GM12878 (cell line): Measurements from ENCODE around the gene AAMP. TPM values are rescaled to one million over a fixed set of nuclear protein-coding genes. Genes with fewer than 3 reads are reported as not detected.
"Not testable (repeated sequence)": the region's sequence is repeated elsewhere in the genome, so short reads cannot be mapped to it uniquely, and the experiment has no call there.

Source experiments
- ATAC-seq: fragments of 200-7000 bp; cut with Tn5 transposase; 3 replicates; pipeline ENCODE4 v1.9.1; 2020; ENCODE audit warnings: mild to moderate bottlenecking, moderate library complexity
- BruUV-seq: library from RNA; stranded (reverse); fragments of 400-500 nt; replicated peaks from 2 replicates; lab custom pipeline; 2021; lab: Mats Ljungman, UMichigan
- CTCF ChIA-PET: fragments of 300-600 bp; sonication (Branson Sonifier 250); formaldehyde crosslinking; extraction: SDS; loops from one replicate; lab custom pipeline; 2021; ENCODE audit warnings: inconsistent platforms; lab: Yijun Ruan, JAX
- POLR2A ChIA-PET: fragments of 350-600 bp; formaldehyde crosslinking; extraction: SDS; loops from one replicate; lab custom pipeline; 2021; ENCODE audit warnings: inconsistent platforms; lab: Charles Lee
- RAD21 ChIA-PET: fragments of 300-600 bp; sonication (Branson Sonifier 250); formaldehyde crosslinking; loops from one replicate; lab custom pipeline; 2023; ENCODE audit warnings: antibody characterized with exemption; ENCODE audit not compliant: unreplicated experiment; lab: Charles Lee
- SMC1A ChIA-PET: fragments of 300-600 bp; sonication (Branson Sonifier 250); formaldehyde crosslinking; loops from one replicate; lab custom pipeline; 2023; ENCODE audit not compliant: unreplicated experiment, uncharacterized antibody; lab: Charles Lee
- DNase-seq: peaks from one replicate; pipeline ENCODE4 v3.0.0-alpha.2; 2011; ENCODE audit warnings: low read depth, low spot score
- FAIRE-seq: peaks from 3 replicates; lab custom pipeline; 2011; peaks lifted over from hg19 to GRCh38; lab: Jason Lieb, UNC
- H2AFZ ChIP-seq: 2 replicates; pipeline ENCODE4 v1.6.0; 2011; ENCODE audit warnings: low read depth, low read length, control low read depth; ENCODE audit not compliant: control insufficient read depth
- H3K27ac ChIP-seq: 2 replicates; pipeline ENCODE4 v1.5.1; 2011; ENCODE audit warnings: control low read depth; ENCODE audit not compliant: control insufficient read depth, insufficient read depth
- H3K27me3 ChIP-seq, 2 experiments: replicated peaks in 1 of 2; 2 replicates each; pipeline versions ENCODE4 v1.6.0 to v1.6.1; 2011; ENCODE audit warnings: low read length in 1 of 2; ENCODE audit not compliant: control insufficient read depth in 2 of 2, insufficient read depth in 2 of 2
- H3K36me3 ChIP-seq, 2 experiments: 2 replicates each; pipeline ENCODE4 v1.5.1; 2011; ENCODE audit warnings: low read length in 1 of 2; ENCODE audit not compliant: control insufficient read depth in 2 of 2, insufficient read depth in 2 of 2
- H3K4me1 ChIP-seq: 2 replicates; pipeline ENCODE4 v1.6.1; 2011; ENCODE audit warnings: mild to moderate bottlenecking, low read length, moderate library complexity, mixed read lengths; ENCODE audit not compliant: control insufficient read depth, insufficient read depth
- H3K4me2 ChIP-seq: 2 replicates; pipeline ENCODE4 v1.6.0; 2011; ENCODE audit warnings: control low read depth; ENCODE audit not compliant: control insufficient read depth, insufficient read depth
- H3K4me3 ChIP-seq: fragments of 200-600 bp; sonication (generic); 2 replicates; pipeline ENCODE4 v1.5.1; 2016
- H3K79me2 ChIP-seq: 2 replicates; pipeline ENCODE4 v1.6.0; 2011; ENCODE audit warnings: low read length; ENCODE audit not compliant: control insufficient read depth, insufficient read depth
- H3K9ac ChIP-seq: 2 replicates; pipeline ENCODE4 v1.8.0; 2011; ENCODE audit warnings: low read length, control low read depth, mixed read lengths; ENCODE audit not compliant: control insufficient read depth, insufficient read depth
- H3K9me3 ChIP-seq: replicated peaks from 3 replicates; pipeline ENCODE4 v1.5.1; 2011; ENCODE audit warnings: mild to moderate bottlenecking, low read length; ENCODE audit not compliant: control insufficient read depth, insufficient read depth
- H4K20me1 ChIP-seq: 2 replicates; pipeline ENCODE4 v1.6.0; 2011; ENCODE audit not compliant: control insufficient read depth, insufficient read depth
- KAT2A ChIP-seq: conservative IDR thresholded peaks from 2 replicates; pipeline ENCODE4 v1.6.1; 2011; ENCODE audit warnings: low read depth, low read length; ENCODE audit not compliant: control insufficient read depth
- RAD51 ChIP-seq: fragments of 450-650 bp; IDR thresholded peaks from 2 replicates; pipeline ENCODE4 v1.6.1; 2016; ENCODE audit warnings: moderate library complexity, mild to moderate bottlenecking, inconsistent platforms
- SKIL ChIP-seq: fragments of 450-650 bp; IDR thresholded peaks from 2 replicates; pipeline ENCODE4 v1.6.1; 2017; ENCODE audit warnings: mild to moderate bottlenecking, low read depth, inconsistent platforms; ENCODE audit not compliant: poor library complexity, severe bottlenecking
- SUZ12 ChIP-seq: fragments of 200-600 bp; sonication (generic); IDR thresholded peaks from one replicate; pipeline ENCODE4 v1.6.1; 2018; ENCODE audit warnings: antibody characterized with exemption, mild to moderate bottlenecking; ENCODE audit not compliant: unreplicated experiment
- WGBS: methylation state at CpG from one replicate; pipeline ENCODE4 v1.1.6; 2016; ENCODE audit warnings: low lambda C conversion rate; ENCODE audit not compliant: insufficient replicate concordance, insufficient coverage; ENCODE audit errors: missing lambda C conversion rate; 5-methylcytosine and 5-hydroxymethylcytosine counted together
- in situ Hi-C: fragments of 300-500 bp; cut with MboI; formaldehyde crosslinking; loops from 9 replicates; pipeline ENCODE4 v1.14.3; 2018; ENCODE audit warnings: mixed read lengths
- intact Hi-C: fragments of 100-400 bp; cut with micrococcal nuclease; formaldehyde crosslinking; loops from one replicate; pipeline ENCODE4 v1.14.2; 2022; ENCODE audit not compliant: unreplicated experiment
- polyA plus RNA-seq, 11 experiments: library from polyadenylated mRNA; depleted of rRNA in 4 of 11; unstranded in 6 of 11; stranded (reverse) in 5 of 11; fragments of >200 nt; fragmentation: Nextera tagmentation in 4 of 11; fragmentation: Illumina TruSeq in 1 of 11; extraction: Ambion mirVana in 4 of 11; extraction: Trizol in 1 of 11; gene quantifications; 1 replicate in 1 of 11; 2 replicates in 10 of 11; pipeline versions ENCODE4 v1.2.1 to v1.2.3, GENCODE V29; 2011 to 2016; ENCODE audit warnings: inconsistent platforms in 2 of 11, missing spikeins in 2 of 11, low read depth in 1 of 11
- total RNA-seq, 4 experiments: library from RNA; depleted of rRNA in 3 of 4; stranded (reverse); fragments of >200 nt in 3 of 4; fragmentation: Illumina TruSeq in 1 of 4; extraction: Trizol in 1 of 4; gene quantifications; 2 replicates each; pipeline versions ENCODE4 v1.2.1 to v1.2.3, GENCODE V29; 2013 to 2021
- TF ChIP-seq, protein P1 (sequence below): fragments of 450-650 bp; formaldehyde crosslinking; IDR thresholded peaks from 2 replicates; pipeline ENCODE4 v1.4.0; 2022; ENCODE audit warnings: mild to moderate bottlenecking, moderate library complexity

Gene AAMP
- total and polyA plus RNA-seq, 10 of the 15 experiments (the other 5 are each of a cell fraction or from before 2014, with no cell fraction given), result 4.4 to 140 (median 81.9) TPM

- TF ChIP-seq, protein P1, sequence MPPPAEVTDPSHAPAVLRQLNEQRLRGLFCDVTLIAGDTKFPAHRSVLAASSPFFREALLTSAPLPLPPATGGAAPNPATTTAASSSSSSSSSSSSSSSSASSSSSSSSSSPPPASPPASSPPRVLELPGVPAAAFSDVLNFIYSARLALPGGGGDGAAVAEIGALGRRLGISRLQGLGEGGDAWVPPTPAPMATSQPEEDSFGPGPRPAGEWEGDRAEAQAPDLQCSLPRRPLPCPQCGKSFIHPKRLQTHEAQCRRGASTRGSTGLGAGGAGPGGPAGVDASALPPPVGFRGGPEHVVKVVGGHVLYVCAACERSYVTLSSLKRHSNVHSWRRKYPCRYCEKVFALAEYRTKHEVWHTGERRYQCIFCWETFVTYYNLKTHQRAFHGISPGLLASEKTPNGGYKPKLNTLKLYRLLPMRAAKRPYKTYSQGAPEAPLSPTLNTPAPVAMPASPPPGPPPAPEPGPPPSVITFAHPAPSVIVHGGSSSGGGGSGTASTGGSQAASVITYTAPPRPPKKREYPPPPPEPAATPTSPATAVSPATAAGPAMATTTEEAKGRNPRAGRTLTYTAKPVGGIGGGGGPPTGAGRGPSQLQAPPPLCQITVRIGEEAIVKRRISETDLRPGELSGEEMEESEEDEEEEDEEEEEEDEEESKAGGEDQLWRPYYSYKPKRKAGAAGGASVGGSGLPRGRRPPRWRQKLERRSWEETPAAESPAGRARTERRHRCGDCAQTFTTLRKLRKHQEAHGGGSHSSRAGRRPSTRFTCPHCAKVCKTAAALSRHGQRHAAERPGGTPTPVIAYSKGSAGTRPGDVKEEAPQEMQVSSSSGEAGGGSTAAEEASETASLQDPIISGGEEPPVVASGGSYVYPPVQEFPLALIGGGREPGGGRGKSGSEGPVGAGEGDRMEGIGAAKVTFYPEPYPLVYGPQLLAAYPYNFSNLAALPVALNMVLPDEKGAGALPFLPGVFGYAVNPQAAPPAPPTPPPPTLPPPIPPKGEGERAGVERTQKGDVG (CRISPR knock-in tag), result no peak
- TF ChIP-seq KAT2A (no peak), RAD51 (no peak), SUZ12 (no peak), SKIL (no peak)
Observed at GRCh38 chr2:218312267-218312756, 42.4 kb upstream of the AAMP start (continued).

- H3K4me3 ChIP-seq, H2AFZ ChIP-seq, H3K27ac ChIP-seq, DNase-seq, H3K9ac ChIP-seq, in situ Hi-C loops, POLR2A ChIA-PET, H3K36me3 ChIP-seq, H3K9me3 ChIP-seq, H4K20me1 ChIP-seq, intact Hi-C loops, RAD21 ChIA-PET, H3K4me2 ChIP-seq, ATAC-seq, BruUV-seq, H3K4me1 ChIP-seq, H3K27me3 ChIP-seq, FAIRE-seq, H3K79me2 ChIP-seq: not testable (repeated sequence)
- SMC1A ChIA-PET, result interaction anchor here (0.7 to 1.1 kb wide), 3 partner anchors 10 to 82 kb away, joined by 3 to 4 read pairs (median 4); no protein-coding TSS in a partner anchor
- 78% methylated on average over 11 of the region's 11 CpGs for WGBS
- CTCF ChIA-PET, result interaction anchor here (1.7 kb wide), 1 partner anchor 44 kb away, joined by 6 read pairs; no protein-coding TSS in a partner anchor
Observed at GRCh38 chr2:218311541-218312266, 41.8 kb upstream of the AAMP start.
